Body of pancreas (tissue), 4 donors: ENCODE results near the gene P4HB.

Experiments used
- POLR2A ChIP-seq, 3 donors: fragments of 450-650 bp; IDR thresholded peaks; one replicate each; pipeline ENCODE4 v1.6.1; 2016; ENCODE audit warnings: antibody characterized with exemption in 3 of 3, mild to moderate bottlenecking in 2 of 3
- TF ChIP-seq, protein P1 (sequence below), 7 experiments: fragments of 450-650 bp in 4 of 7; fragments of 200-600 bp in 3 of 7; sonication (generic) in 3 of 7; IDR thresholded peaks; one replicate each; pipeline ENCODE4 v1.5.1; 2016 to 2019; ENCODE audit warnings: antibody characterized with exemption in 7 of 7

GRCh38 chr17:81851423-81851822 lies 8.9 kb downstream of the P4HB start:
- TF ChIP-seq POLR2A (IDR thresholded peaks at IDR 0.05), result no peak
- TF ChIP-seq, protein P1, sequence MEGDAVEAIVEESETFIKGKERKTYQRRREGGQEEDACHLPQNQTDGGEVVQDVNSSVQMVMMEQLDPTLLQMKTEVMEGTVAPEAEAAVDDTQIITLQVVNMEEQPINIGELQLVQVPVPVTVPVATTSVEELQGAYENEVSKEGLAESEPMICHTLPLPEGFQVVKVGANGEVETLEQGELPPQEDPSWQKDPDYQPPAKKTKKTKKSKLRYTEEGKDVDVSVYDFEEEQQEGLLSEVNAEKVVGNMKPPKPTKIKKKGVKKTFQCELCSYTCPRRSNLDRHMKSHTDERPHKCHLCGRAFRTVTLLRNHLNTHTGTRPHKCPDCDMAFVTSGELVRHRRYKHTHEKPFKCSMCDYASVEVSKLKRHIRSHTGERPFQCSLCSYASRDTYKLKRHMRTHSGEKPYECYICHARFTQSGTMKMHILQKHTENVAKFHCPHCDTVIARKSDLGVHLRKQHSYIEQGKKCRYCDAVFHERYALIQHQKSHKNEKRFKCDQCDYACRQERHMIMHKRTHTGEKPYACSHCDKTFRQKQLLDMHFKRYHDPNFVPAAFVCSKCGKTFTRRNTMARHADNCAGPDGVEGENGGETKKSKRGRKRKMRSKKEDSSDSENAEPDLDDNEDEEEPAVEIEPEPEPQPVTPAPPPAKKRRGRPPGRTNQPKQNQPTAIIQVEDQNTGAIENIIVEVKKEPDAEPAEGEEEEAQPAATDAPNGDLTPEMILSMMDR (IDR thresholded peaks at IDR 0.05), result no peak
